SK-N-SH (cell line): ENCODE data around the gene SECTM1. TPM values are rescaled to one million over a fixed set of nuclear protein-coding genes. Genes with fewer than 3 reads are reported as not detected.

ENCODE experiments used
- CTCF ChIA-PET: fragments of 300-600, 350-600 bp; formaldehyde crosslinking; extraction: SDS; loops from one replicate; lab custom pipeline; 2021; lab: Yijun Ruan, JAX
- POLR2A ChIA-PET: fragments of 350-600 bp; sonication (Branson Sonifier 250); formaldehyde crosslinking; extraction: SDS; loops from one replicate; lab custom pipeline; 2020; ENCODE audit warnings: antibody characterized with exemption, inconsistent platforms; lab: Yijun Ruan, JAX
- DNase-seq: peaks from one replicate; pipeline ENCODE4 v3.0.0; 2012
- H2AFZ ChIP-seq: fragments of 200-600 bp; sonication (generic); 2 replicates; pipeline ENCODE4 v1.8.1; 2016; ENCODE audit warnings: antibody characterized with exemption, mild to moderate bottlenecking, low read depth
- H3F3A ChIP-seq: fragments of 200-600 bp; sonication (generic); replicated peaks from 2 replicates; pipeline ENCODE3; 2016; ENCODE audit warnings: antibody characterized with exemption, mild to moderate bottlenecking; ENCODE audit not compliant: insufficient read depth
- H3K27ac ChIP-seq, 2 experiments: fragments of 200-500 bp in 1 of 2; fragments of 200-600 bp in 1 of 2; sonication (Bioruptor generic) in 1 of 2; sonication (generic), shearing (Covaris generic) in 1 of 2; 2 replicates each; pipeline versions ENCODE4 v1.5.1 to v1.6.1; 2014 to 2016; ENCODE audit warnings: low read depth in 2 of 2, inconsistent platforms in 1 of 2, low read length in 1 of 2, mild to moderate bottlenecking in 1 of 2, mixed read lengths in 1 of 2
- H3K27me3 ChIP-seq: fragments of 200-600 bp; sonication (generic), shearing (Covaris generic); 2 replicates; pipeline ENCODE4 v1.6.1; 2016; ENCODE audit warnings: mixed run types; ENCODE audit not compliant: insufficient read depth
- H3K36me3 ChIP-seq, 2 experiments: fragments of 200-500 bp in 1 of 2; fragments of 200-600 bp in 1 of 2; sonication (Bioruptor generic) in 1 of 2; sonication (generic) in 1 of 2; replicated peaks in 1 of 2; 2 replicates each; pipeline versions ENCODE3 to v1.5.1; 2014 to 2016; ENCODE audit warnings: low read length in 1 of 2, mild to moderate bottlenecking in 1 of 2; ENCODE audit not compliant: insufficient read depth in 2 of 2, control insufficient read depth in 1 of 2
- H3K4me1 ChIP-seq, 2 experiments: fragments of 200-500 bp in 1 of 2; fragments of 200-600 bp in 1 of 2; sonication (Bioruptor generic) in 1 of 2; sonication (generic), shearing (Covaris generic) in 1 of 2; 2 replicates each; pipeline versions ENCODE4 v1.5.1 to v1.6.1; 2014 to 2016; ENCODE audit warnings: low read depth in 1 of 2, low read length in 1 of 2, mixed run types in 1 of 2; ENCODE audit not compliant: insufficient read depth in 2 of 2, control insufficient read depth in 1 of 2
- H3K4me2 ChIP-seq: fragments of 200-600 bp; sonication (generic), shearing (Covaris generic); 2 replicates; pipeline ENCODE4 v1.6.1; 2017; ENCODE audit warnings: mixed run types
- H3K4me3 ChIP-seq, 2 experiments: fragments of 200-500 bp in 1 of 2; fragments of 200-600 bp in 1 of 2; sonication (Bioruptor generic) in 1 of 2; sonication (generic), shearing (Covaris generic) in 1 of 2; 2 replicates each; pipeline versions ENCODE4 v1.5.1 to v1.8.1; 2014 to 2016; ENCODE audit warnings: low read depth in 2 of 2, inconsistent platforms in 1 of 2, low read length in 1 of 2, mild to moderate bottlenecking in 1 of 2, mixed read lengths in 1 of 2, moderate library complexity in 1 of 2
- H3K79me2 ChIP-seq: fragments of 200-600 bp; sonication (generic); 2 replicates; pipeline ENCODE4 v1.8.1; 2017; ENCODE audit warnings: mild to moderate bottlenecking; ENCODE audit not compliant: insufficient read depth
- H3K9ac ChIP-seq: fragments of 200-600 bp; sonication (generic); 2 replicates; pipeline ENCODE4 v1.6.1; 2017; ENCODE audit warnings: mixed run types
- H3K9me2 ChIP-seq: fragments of 200-600 bp; sonication (generic); 2 replicates; pipeline ENCODE4 v1.6.1; 2017; ENCODE audit warnings: mixed run types
- H3K9me3 ChIP-seq: fragments of 200-600 bp; sonication (generic); 2 replicates; pipeline ENCODE4 v1.6.1; 2017; ENCODE audit warnings: mixed run types, mild to moderate bottlenecking, moderate library complexity
- H4K20me1 ChIP-seq: fragments of 200-600 bp; sonication (generic); 2 replicates; pipeline ENCODE4 v1.6.1; 2017; ENCODE audit warnings: mild to moderate bottlenecking, mixed run types; ENCODE audit not compliant: insufficient read depth
- CHD2 ChIP-seq: fragments of 150-350 bp; IDR thresholded peaks from 2 replicates; pipeline ENCODE4 v1.6.1; 2018; ENCODE audit warnings: low read length; ENCODE audit not compliant: partially characterized antibody
- EP300 ChIP-seq, 2 experiments: IDR thresholded peaks; 2 replicates each; pipeline versions ENCODE4 v1.4.0 to v1.6.1; 2012; ENCODE audit warnings: borderline replicate concordance in 1 of 2, low read depth in 1 of 2, low read length in 1 of 2
- FOSL2 ChIP-seq: IDR thresholded peaks from 2 replicates; pipeline ENCODE4 v1.4.0; 2012; ENCODE audit warnings: low read depth, mild to moderate bottlenecking, moderate library complexity, borderline replicate concordance
- FOXJ3 ChIP-seq: sonication (generic); formaldehyde crosslinking; IDR thresholded peaks from 2 replicates; pipeline ENCODE4 v1.5.1; 2020; ENCODE audit warnings: mild to moderate bottlenecking, missing genetic modification reagents
- FOXM1 ChIP-seq: IDR thresholded peaks from 2 replicates; pipeline ENCODE4 v1.4.0; 2012; ENCODE audit warnings: low read depth, mild to moderate bottlenecking
- GABPA ChIP-seq: IDR thresholded peaks from 2 replicates; pipeline ENCODE4 v1.4.0; 2012; ENCODE audit warnings: low read depth, mild to moderate bottlenecking
- GATA2 ChIP-seq: sonication (generic); formaldehyde crosslinking; IDR thresholded peaks from 2 replicates; pipeline ENCODE4 v1.5.0; 2020; ENCODE audit warnings: mild to moderate bottlenecking, missing genetic modification reagents
- IRF3 ChIP-seq: fragments of 150-350 bp; IDR thresholded peaks from 2 replicates; pipeline ENCODE4 v1.6.1; 2016; ENCODE audit warnings: mild to moderate bottlenecking, low read depth, low read length
- MAX ChIP-seq: IDR thresholded peaks from 2 replicates; pipeline ENCODE4 v1.4.0; 2012; ENCODE audit warnings: low read depth
- MEF2A ChIP-seq: IDR thresholded peaks from 2 replicates; pipeline ENCODE4 v1.4.0; 2012; ENCODE audit warnings: low read depth, borderline replicate concordance
- MXI1 ChIP-seq: IDR thresholded peaks from 2 replicates; pipeline ENCODE4 v1.6.1; 2012; ENCODE audit warnings: mild to moderate bottlenecking, low read depth, low read length, improper control_type of control experiment
- POLR2AphosphoS5 ChIP-seq: IDR thresholded peaks from 2 replicates; pipeline ENCODE4 v1.6.1; 2012; ENCODE audit warnings: low read depth, low read length
- RAD21 ChIP-seq: IDR thresholded peaks from 2 replicates; pipeline ENCODE4 v1.6.1; 2012; ENCODE audit warnings: mild to moderate bottlenecking, low read length
- RCOR1 ChIP-seq: fragments of 150-350 bp; IDR thresholded peaks from 2 replicates; pipeline ENCODE4 v1.6.1; 2017; ENCODE audit warnings: antibody characterized with exemption, low read length
- RXRA ChIP-seq: IDR thresholded peaks from 2 replicates; pipeline ENCODE4 v1.4.0; 2012; ENCODE audit warnings: low read depth, mild to moderate bottlenecking, borderline replicate concordance
- SIN3A ChIP-seq: IDR thresholded peaks from 2 replicates; pipeline ENCODE4 v1.6.1; 2012; ENCODE audit warnings: low read depth, mild to moderate bottlenecking, low read length, moderate library complexity, borderline replicate concordance
- TCF12 ChIP-seq: IDR thresholded peaks from 2 replicates; pipeline ENCODE4 v1.4.0; 2012
- USF2 ChIP-seq: fragments of 150-350 bp; IDR thresholded peaks from 2 replicates; pipeline ENCODE4 v1.6.1; 2017; ENCODE audit warnings: antibody characterized with exemption, low read length, low read depth, borderline replicate concordance
- WGBS: methylation state at CpG from one replicate; pipeline ENCODE4 v1.1.6; 2017; ENCODE audit warnings: low lambda C conversion rate; 5-methylcytosine and 5-hydroxymethylcytosine counted together
- polyA plus RNA-seq, 3 experiments: library from polyadenylated mRNA; depleted of rRNA; stranded (reverse); fragments of >200 nt; gene quantifications; 2 replicates each; pipeline ENCODE4 v1.2.3, GENCODE V29; 2012

The SECTM1 gene
- polyA plus RNA-seq, 1 of the 3 experiments (the other 2 are of a cell fraction) = 3.8 TPM

GRCh38 chr17:82328994-82329507, 4.5 kb downstream of the SECTM1 start:
- Histone ChIP-seq H4K20me1 (no peaks in the 10 kb centered on the region), H2AFZ (no peak overlapping the region), H3K9me3 (no peaks in the 10 kb centered on the region), H3K36me3 (no peaks in the 10 kb centered on the region), H3K4me1 (peaks cover 13 to 40% of the 10 kb centered on the region in 2 experiments; a peak in 3 of 4 replicates), H3F3A (no peaks in the 10 kb centered on the region), H3K4me3 (no peak overlapping the region), H3K4me2 (no peak overlapping the region), H3K79me2 (no peaks in the 10 kb centered on the region), H3K9ac (no peak overlapping the region), H3K9me2 (no peaks in the 10 kb centered on the region), H3K27ac (no peak overlapping the region), H3K27me3 (no peaks in the 10 kb centered on the region; the same call in none of the 2 replicates)
- no peak for TF ChIP-seq MXI1
- TF ChIP-seq IRF3 = no peak
- no peak for TF ChIP-seq CHD2
- no peak for TF ChIP-seq POLR2AphosphoS5
- TF ChIP-seq SIN3A = no peak
- TF ChIP-seq FOSL2 = no peak
- no peak for TF ChIP-seq TCF12
- TF ChIP-seq MAX = no peak
- TF ChIP-seq GATA2 (CRISPR knock-in tag) = no peak
- no peak for TF ChIP-seq FOXJ3 (CRISPR knock-in tag)
- TF ChIP-seq MEF2A = no peak
- no peak for TF ChIP-seq GABPA
- no peak for TF ChIP-seq RCOR1
- TF ChIP-seq USF2 = no peak
- no peak for TF ChIP-seq RAD21
- TF ChIP-seq FOXM1 = no peak
- TF ChIP-seq RXRA = no peak
- TF ChIP-seq EP300 (IDR thresholded peaks at IDR 0.05; ENCODE audit: borderline replicate concordance in 1 of 2, low read depth in 1 of 2, low read length in 1 of 2) = no peak
- ChIA-PET POLR2A (no interaction called here), CTCF (interaction anchor here (1.1 to 9.9 kb wide), 6 partner anchors 7 to 93 kb away, joined by 3 to 78 read pairs (median 6); no protein-coding TSS in a partner anchor)
- DNase-seq = no peak
- WGBS = 81% methylated on average over 15 of the region's 15 CpGs
